Right lobe of liver (tissue), 4 donors: Measurements from ENCODE around the gene CFAP221.

Experiments used
- POLR2A ChIP-seq: fragments of 450-650 bp; IDR thresholded peaks from one replicate; pipeline ENCODE4 v1.6.1; 2017; ENCODE audit warnings: antibody characterized with exemption, mild to moderate bottlenecking
- TF ChIP-seq, protein P1 (sequence below), 4 donors: fragments of 200-600 bp in 3 of 4; fragments of 450-650 bp in 1 of 4; IDR thresholded peaks; one replicate each; pipeline versions ENCODE4 v1.5.1 to v1.8.0; 2016 to 2022; ENCODE audit warnings: antibody characterized with exemption in 4 of 4, mild to moderate bottlenecking in 2 of 4
- donor health status: DM: no; HTN: no; CAD: no.
- donor health status: DM: no; HTN: no; CAD: no.
- donor health status: DM: no; HTN: yes; CAD: no.

DNA sequence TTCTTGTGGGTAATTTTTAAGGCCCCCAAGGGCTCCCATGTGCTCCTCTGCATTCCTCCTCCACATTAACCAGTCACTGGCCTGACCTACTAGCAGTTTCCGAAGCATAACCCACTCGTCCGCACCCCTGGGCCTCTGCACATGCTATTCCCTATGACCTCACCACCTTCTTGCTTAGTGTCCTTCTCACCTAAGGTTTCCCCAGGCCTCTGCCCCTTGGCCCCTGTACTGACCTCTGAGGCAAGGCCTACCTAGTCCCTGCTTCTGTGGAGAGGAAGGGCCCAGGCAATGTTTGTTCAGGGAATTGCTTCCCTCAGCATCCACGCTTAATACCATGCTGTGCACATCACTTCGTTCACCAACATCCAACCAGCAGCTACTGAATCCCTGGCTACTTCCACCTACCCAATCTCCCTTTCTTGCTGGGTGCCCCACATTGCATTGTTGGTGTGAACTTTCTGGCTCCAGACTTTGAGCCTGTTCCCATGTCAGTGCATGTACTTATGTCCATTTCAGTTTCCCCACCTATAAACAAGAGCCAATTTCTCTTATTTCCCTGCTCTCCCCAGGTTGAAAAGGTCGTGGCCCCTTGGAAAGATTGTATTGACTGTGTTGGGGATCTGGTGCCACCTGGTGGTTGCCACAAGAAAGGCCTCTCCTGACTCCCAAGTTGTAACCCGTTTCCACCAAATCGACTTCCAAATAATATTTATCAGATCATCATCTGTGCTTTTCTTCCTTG lies 115.5 kb downstream of the CFAP221 start:
- TF ChIP-seq, protein P1, sequence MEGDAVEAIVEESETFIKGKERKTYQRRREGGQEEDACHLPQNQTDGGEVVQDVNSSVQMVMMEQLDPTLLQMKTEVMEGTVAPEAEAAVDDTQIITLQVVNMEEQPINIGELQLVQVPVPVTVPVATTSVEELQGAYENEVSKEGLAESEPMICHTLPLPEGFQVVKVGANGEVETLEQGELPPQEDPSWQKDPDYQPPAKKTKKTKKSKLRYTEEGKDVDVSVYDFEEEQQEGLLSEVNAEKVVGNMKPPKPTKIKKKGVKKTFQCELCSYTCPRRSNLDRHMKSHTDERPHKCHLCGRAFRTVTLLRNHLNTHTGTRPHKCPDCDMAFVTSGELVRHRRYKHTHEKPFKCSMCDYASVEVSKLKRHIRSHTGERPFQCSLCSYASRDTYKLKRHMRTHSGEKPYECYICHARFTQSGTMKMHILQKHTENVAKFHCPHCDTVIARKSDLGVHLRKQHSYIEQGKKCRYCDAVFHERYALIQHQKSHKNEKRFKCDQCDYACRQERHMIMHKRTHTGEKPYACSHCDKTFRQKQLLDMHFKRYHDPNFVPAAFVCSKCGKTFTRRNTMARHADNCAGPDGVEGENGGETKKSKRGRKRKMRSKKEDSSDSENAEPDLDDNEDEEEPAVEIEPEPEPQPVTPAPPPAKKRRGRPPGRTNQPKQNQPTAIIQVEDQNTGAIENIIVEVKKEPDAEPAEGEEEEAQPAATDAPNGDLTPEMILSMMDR (IDR thresholded peaks at IDR 0.05): peak; percentile 71 to 87 (median 86)
- TF ChIP-seq POLR2A: no peak
